KOPT-K1 (cell line): ENCODE results near the gene INTS3.
"Not testable (repeated sequence)": the region's sequence is repeated elsewhere in the genome, so short reads cannot be mapped to it uniquely, and the experiment has no call there.

Experiments used
- H3K27ac ChIP-seq: fragments of 200-600 bp; sonication (generic); 2 replicates; pipeline ENCODE4 v1.5.1; 2016; ENCODE audit warnings: antibody characterized with exemption, mild to moderate bottlenecking, low read depth, low read length; ENCODE audit not compliant: poor library complexity, severe bottlenecking
- H3K36me3 ChIP-seq: fragments of 200-600 bp; sonication (generic); 2 replicates; pipeline ENCODE4 v1.5.1; 2017; ENCODE audit warnings: antibody characterized with exemption, mild to moderate bottlenecking, low read length, moderate library complexity; ENCODE audit not compliant: insufficient read depth
- H3K9me3 ChIP-seq: fragments of 200-600 bp; sonication (generic); 2 replicates; pipeline ENCODE4 v1.5.1; 2017; ENCODE audit warnings: antibody characterized with exemption, low read length, mild to moderate bottlenecking; ENCODE audit not compliant: insufficient read depth, poor library complexity, severe bottlenecking

The INTS3 gene

DNA sequence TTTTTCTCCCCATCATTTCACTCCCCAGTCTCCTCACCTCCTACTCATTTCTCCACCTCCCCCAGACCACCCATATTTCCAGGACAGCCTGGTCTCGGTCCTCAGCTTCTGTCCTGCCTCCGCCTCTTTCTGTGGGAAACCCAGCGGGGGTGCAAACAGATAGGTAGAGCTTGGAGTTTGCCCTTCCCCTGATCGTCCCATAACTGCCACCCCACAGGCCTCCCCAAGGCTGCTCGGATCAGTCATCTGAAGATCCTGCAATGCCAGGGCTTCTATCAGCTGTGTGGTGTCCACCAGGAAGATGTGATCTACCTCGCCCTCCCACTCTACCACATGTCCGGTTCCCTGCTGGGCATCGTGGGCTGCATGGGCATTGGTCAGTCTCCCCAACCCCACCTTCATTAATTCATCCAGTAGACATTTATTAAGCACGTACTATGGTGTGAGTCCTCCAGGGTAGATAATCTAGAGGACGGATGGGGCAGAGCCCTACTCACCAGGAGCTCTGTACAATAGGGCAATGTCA lies 49.1 kb downstream of the INTS3 start:
- Histone ChIP-seq H3K36me3 (peaks cover 25% of the 10 kb centered on the region), H3K27ac (no peak overlapping the region), H3K9me3 (no peaks in the 10 kb centered on the region)

DNA sequence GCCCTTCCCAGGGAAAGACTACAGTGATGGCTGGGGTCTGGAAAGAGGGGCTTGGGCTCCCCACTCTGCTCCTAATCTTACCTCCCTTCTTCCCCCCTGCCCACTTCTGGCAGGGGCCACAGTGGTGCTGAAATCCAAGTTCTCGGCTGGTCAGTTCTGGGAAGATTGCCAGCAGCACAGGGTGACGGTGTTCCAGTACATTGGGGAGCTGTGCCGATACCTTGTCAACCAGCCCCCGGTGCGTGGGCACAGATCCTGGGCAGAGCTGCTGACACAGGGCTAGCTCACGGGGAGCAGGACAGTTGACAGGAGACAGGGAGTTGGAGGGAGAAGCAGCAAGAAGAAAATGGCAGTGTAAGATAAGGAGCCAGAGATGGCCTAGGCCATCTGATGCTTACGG lies 49.8 kb downstream of the INTS3 start:
- peaks cover 17% of the 10 kb centered on the region; the same call in 1 of the 2 replicates for H3K36me3 ChIP-seq
- no peak overlapping the region for H3K27ac ChIP-seq
- H3K9me3 ChIP-seq, result no peaks in the 10 kb centered on the region

DNA sequence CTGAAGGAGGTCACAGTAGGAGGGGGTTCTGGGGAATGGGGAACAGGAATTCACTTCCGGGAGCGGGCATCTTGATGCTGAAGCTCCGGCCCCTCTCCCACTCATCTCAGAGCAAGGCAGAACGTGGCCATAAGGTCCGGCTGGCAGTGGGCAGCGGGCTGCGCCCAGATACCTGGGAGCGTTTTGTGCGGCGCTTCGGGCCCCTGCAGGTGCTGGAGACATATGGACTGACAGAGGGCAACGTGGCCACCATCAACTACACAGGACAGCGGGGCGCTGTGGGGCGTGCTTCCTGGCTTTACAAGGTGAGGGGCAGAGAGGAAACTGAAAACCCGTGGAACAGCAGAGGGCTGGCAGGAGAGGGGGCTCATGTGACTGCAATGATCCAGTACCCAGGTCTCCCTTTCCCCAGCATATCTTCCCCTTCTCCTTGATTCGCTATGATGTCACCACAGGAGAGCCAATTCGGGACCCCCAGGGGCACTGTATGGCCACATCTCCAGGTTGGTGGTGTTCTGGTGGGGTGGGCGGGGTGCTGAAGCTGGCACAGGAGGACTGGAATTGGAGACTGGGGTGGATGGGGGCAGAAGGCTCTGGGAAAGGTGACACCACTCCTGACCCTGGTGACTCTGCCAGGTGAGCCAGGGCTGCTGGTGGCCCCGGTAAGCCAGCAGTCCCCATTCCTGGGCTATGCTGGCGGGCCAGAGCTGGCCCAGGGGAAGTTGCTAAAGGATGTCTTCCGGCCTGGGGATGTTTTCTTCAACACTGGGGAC lies 50.4 kb downstream of the INTS3 start:
- peaks cover 12% of the 10 kb centered on the region; the same call in 1 of the 2 replicates for H3K36me3 ChIP-seq
- H3K27ac ChIP-seq, result no peak overlapping the region
- H3K9me3 ChIP-seq, result no peaks in the 10 kb centered on the region

DNA sequence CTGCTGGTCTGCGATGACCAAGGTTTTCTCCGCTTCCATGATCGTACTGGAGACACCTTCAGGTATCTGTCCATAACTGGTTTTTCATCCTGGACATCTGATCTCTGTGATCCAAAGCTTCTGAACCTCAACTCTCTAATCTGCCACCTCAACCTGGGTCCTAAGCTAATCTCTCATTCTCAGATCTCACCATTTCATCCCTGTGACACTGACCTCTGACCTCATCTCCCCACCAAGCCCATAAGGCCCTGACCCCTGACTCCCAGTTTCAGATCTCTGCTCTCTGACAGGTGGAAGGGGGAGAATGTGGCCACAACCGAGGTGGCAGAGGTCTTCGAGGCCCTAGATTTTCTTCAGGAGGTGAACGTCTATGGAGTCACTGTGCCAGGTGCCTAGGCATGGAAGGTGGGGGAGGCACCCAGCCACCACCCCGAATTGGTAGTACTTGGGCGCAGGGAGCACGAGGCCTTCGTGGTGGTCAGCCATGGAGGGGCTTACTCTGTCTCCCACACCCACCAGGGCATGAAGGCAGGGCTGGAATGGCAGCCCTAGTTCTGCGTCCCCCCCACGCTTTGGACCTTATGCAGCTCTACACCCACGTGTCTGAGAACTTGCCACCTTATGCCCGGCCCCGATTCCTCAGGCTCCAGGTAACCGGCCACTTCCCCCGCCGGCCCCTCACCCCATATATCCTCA lies 51.1 kb downstream of the INTS3 start:
- no peak overlapping the region for H3K27ac ChIP-seq
- H3K9me3 ChIP-seq, result no peaks in the 10 kb centered on the region
- peaks cover 5% of the 10 kb centered on the region; the same call in 1 of the 2 replicates for H3K36me3 ChIP-seq

DNA sequence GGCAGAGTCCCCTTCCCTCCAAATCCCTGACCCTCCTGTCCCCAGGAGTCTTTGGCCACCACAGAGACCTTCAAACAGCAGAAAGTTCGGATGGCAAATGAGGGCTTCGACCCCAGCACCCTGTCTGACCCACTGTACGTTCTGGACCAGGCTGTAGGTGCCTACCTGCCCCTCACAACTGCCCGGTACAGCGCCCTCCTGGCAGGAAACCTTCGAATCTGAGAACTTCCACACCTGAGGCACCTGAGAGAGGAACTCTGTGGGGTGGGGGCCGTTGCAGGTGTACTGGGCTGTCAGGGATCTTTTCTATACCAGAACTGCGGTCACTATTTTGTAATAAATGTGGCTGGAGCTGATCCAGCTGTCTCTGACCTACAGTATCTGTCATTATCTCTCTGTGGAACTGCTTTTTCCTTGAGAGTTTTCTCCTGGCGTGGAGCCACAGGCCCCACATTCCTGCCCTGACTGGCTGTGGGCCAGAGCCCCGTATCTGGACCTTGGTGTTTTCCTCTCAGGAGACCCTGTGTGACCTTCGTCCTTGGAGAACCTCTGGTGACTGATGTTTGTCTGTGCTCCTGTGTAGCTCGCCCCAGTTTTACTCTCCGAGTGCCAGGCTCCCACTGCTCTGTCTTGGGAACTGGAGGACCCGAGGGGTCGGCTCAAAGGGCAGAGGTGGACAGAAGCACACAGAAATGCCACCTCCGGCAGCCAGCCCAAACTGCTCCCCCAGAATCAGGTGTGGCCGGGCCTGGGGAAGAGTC lies 52.1 kb downstream of the INTS3 start:
- no peaks in the 10 kb centered on the region for H3K9me3 ChIP-seq
- no peaks in the 10 kb centered on the region for H3K36me3 ChIP-seq
- H3K27ac ChIP-seq, result no peak overlapping the region

DNA sequence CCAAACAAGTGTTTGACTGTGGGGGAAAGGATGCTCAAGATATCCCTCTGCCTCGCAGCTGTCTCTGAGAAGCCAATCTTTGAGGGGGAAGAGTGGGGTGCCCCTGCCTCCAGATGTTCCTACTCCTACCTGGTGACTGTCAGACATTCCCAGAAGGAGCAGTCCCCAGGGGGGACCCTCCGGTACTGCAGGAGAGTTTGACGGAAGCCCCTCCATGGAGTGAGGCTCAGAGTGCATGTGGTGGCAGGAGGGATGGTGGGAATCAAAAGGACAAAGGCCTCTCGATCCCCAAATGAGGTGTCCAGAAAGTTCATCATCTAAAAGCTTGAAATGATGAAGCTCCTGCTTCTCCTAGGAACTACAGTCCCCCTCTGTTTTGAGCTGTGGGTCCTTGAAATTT lies 52.7 kb downstream of the INTS3 start:
- Histone ChIP-seq H3K9me3 (no peaks in the 10 kb centered on the region), H3K36me3 (no peaks in the 10 kb centered on the region), H3K27ac (no peak overlapping the region)

DNA sequence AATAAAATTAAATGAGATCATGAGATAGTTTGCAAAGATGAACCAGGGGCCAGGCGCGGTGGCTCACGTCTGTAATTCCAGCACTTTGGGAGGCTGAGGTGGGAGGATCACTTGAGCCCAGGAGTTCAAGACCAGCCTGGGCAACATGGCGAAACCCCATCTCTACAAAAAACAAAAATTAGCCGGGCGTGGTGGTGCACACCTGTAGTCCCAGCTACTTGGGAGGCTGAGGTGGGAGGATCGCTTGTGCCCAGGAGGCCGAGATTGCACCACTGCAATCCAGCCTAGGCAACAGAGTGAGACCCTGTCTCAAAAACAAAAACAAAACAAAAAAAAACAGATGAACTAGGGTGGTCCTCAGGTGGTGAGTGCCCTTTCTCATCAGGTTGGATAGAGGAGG lies 54.8 kb downstream of the INTS3 start:
- not testable (repeated sequence) for H3K9me3 ChIP-seq, H3K36me3 ChIP-seq
- peak overlapping the region; percentile 85 for H3K27ac ChIP-seq

DNA sequence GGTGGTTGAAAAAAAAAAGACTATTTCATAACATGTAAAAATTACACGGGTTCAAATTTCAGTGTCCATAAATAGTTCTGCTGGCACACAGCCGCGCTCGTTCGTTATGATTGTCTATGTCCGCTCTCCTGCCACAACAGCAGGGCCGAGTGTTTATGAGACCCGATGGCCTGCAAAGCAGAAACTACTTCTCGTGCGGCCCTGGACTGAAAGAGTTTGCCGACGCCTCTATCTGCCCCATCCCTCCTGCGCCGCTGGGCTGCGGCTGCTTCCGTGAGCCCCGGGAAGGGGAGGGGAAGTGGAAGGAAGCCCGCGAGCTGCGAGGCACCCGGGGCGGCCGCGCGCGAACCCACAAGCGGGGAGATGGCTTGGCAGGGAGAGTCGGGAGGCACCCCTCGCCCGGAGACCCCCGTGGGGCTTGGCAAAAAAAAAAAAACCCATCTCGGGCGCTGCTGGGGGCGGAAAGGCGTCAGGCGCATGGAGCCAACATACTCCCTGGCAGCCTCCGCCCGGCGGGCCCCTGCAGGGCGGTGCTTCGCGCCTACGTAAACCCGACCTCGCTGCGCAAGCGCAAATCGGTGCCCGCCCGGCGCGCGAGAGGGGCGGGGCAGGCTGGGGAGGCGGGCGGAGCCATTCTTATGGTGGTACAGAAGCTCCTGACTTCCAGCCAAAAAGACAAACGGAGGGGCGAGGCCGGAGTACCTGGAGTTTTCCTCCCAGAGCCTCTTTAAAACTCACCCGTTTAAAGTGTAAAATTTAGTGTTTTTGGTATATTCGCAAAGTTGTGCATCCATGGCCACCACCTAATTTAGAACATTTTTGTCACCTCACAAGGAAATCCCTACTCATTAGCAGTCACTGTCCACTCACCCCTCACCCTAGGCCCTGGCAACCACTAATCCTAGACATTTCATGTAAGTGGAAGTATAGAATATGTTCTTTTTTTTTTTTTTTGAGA lies 55.7 kb downstream of the INTS3 start:
- Histone ChIP-seq H3K9me3 (no peaks in the 10 kb centered on the region), H3K36me3 (no peaks in the 10 kb centered on the region), H3K27ac (peak overlapping the region; percentile 85)

DNA sequence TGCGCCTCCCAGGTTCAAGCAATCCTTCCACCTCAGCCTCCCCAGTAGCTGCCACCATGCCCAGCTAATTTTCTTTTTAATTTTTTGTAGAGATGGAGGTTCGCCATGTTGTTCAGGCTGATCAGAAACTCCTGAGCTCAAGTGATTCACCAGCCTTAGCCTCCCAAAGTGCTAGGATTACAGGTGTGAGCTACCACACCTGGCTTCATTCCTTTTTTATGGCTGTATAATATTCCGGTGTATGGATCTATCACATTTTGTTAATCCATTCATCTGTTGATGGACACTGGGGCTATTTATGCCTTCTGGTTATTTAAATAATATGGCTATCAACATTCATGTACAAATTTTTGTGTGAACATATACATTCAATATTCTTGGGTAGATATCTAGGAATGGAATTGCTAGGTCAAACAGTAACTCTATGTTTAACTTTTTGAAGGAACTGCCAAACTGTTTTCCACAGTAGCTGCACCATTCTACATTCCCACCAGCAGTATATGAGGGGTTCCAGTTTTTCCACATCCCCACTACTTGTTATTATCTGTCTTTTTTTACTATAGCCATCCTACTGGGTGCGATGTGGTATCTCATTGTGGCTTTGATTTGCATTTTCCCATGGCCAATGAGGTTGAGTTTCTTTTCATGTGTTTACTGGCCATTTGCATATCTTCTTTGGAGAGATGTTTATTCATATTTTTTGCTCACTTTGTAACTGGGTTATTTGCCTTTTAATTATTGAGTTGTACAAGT lies 58.4 kb downstream of the INTS3 start:
- H3K27ac ChIP-seq, result no peak overlapping the region
- H3K36me3 ChIP-seq, result no peaks in the 10 kb centered on the region
- no peaks in the 10 kb centered on the region for H3K9me3 ChIP-seq

DNA sequence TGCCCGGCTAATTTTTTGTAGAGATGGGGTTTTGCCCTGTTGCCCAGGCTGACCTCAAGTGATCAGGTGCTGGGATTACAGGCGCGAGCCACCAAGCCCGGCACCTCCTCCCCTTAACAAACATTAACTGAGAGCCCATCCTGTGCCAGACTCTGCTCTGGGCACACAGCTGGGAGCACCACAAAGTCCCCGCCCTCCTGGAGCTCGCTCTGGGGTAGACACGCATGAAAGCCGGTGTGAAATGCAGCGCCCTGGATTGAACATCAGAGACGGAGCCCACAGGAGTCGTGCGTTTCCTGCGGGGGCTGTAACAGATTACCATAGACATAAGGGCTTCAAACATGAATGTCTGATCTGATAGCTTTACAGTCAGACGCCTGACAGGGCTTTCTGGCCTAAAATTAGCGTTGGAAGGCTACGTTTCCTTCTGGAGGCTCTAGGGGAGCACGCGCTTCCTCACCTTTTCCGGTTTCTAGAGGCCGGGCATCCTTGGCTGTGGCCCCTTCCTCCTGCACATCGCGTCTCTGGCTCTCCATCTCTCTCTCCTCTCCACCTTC lies 61.7 kb downstream of the INTS3 start:
- Histone ChIP-seq H3K27ac (no peak overlapping the region), H3K36me3 (no peaks in the 10 kb centered on the region), H3K9me3 (no peaks in the 10 kb centered on the region)

DNA sequence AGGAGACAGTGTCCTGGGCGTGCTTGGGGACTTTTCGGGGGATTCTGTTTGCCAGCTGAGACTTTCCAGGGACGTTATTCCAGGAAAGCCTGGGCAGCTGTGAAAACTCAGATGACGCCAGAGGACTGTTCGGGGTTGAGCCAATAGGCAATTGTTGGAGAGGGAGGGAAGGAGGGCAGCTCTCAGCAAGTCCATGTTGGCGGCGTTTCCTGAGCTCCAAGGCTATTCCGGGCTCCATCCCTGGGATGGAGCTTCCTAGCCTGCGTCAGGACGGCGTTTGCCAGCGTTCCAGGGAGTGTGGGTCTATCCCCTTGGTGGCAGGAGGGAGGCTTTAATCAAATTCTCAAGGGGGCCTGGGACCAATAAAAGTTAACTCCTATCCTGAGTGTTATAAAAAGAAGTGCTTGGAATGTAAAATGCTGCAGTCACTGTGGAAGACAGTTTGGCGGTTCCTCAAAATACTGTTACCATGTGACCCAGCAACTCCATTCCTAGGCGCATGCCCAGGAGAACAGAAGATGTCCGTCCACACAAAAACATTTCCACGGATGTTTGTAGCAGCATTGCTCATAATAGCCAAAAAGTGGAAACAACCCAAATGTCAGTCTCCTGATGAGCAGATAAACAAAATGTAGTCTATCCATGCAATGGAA lies 62.6 kb downstream of the INTS3 start:
- Histone ChIP-seq H3K27ac (no peak overlapping the region), H3K9me3 (no peaks in the 10 kb centered on the region), H3K36me3 (no peaks in the 10 kb centered on the region)

DNA sequence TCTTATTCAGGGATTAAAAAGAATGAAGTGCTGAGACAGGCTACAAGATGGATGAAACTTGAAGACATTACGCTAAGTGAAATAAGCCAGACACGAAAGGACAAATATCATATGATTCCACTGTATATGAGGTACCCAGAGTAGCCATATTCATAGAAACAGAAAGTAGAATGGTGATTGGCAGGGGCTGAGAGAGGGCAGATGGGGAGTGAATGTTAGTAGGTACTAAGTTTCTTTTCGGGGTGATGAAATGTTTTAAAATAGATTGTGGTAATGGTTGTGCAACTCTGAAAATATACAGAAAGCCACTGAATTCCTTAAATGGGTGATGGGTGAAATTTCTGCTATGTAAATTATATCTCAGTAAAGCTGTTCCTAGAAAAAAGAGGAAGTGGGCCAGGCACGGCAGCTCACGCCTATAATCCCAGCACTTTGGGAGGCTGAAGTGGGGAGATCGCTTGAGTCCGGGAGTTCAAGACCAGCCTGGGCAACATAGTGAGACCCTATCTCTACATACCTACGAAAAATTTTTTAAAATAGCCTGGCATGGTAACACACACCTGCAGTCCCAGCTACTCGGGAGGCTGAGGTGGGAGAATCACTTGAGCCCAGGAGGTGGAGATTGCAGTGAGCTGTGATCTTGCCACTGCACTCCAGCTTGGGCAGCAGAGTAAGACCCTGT lies 63.3 kb downstream of the INTS3 start:
- H3K9me3 ChIP-seq, result no peaks in the 10 kb centered on the region
- no peak overlapping the region for H3K27ac ChIP-seq
- no peaks in the 10 kb centered on the region for H3K36me3 ChIP-seq
